Peyer's patch (tissue), 4 donors: ENCODE data around the gene SURF1.
A peak's percentile ranks its signal among the peaks of the same experiment; 100 is the strongest.

Experiments
- CTCF ChIP-seq, 6 experiments: fragments of 450-650 bp in 4 of 6; fragments of 200-600 bp in 2 of 6; sonication (generic) in 1 of 6; IDR thresholded peaks; one replicate each; pipeline ENCODE4 v1.5.1; 2017 to 2019; ENCODE audit warnings: antibody characterized with exemption in 6 of 6, mild to moderate bottlenecking in 3 of 6, moderate library complexity in 1 of 6
- POLR2A ChIP-seq, 2 donors: fragments of 450-650 bp; IDR thresholded peaks; one replicate each; pipeline ENCODE4 v1.5.1; 2017; ENCODE audit warnings: antibody characterized with exemption in 2 of 2, mild to moderate bottlenecking in 2 of 2, moderate library complexity in 2 of 2

DNA sequence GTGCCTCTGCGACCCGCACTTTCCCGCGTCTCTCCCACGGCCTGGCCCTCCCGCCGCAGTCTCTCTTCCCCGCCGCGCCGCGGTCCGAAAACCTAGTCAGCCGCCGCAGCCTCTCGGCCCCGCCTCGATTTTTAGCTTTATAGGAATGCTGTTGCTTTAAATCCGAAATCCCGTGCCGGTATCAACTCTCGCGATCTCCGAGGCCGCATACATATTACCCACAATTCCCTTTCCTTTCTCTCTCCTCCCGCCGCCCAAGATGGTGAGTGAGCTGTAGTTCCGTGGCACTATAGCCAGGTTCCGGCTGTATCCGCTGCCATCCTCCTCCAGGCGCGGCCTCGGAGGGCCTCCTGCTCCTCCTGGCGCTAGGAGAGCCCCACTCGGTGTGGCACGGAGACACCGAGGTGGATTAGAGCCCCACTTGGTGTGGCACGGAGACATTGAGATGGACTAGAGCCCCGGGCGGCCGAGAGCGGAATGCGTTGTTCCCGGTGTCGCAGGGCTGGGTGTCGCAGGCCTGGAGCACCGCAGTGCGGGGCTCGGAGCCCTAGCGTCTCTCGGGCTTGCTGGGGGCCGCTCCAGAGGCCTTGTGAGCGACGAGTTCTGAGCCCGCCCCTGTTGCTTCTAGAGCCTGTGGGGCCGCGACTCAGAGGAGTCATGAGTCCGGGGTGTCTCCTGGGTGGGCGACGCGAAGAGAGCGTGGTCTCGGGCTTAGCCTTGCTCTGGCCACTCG lies 8.1 kb downstream of the SURF1 start, which contains the start of the genes MED22 and RPL7A:
- TF ChIP-seq CTCF (IDR thresholded peaks at IDR 0.05): peak in 5 of 6 experiments; percentile 6 to 37 (median 30)
- peak; percentile 82 for TF ChIP-seq POLR2A (IDR thresholded peaks at IDR 0.05)
